Loucy (cell line): ENCODE data around the gene GIGYF1.

ENCODE experiments used
- H2AFZ ChIP-seq: fragments of 200-600 bp; sonication (generic); 2 replicates; pipeline ENCODE4 v1.6.0; 2016; ENCODE audit warnings: antibody characterized with exemption, mild to moderate bottlenecking, low read length, moderate library complexity
- H3F3A ChIP-seq: fragments of 200-600 bp; 2 replicates; pipeline ENCODE4 v1.6.0; 2016; ENCODE audit warnings: antibody characterized with exemption, low read depth, mild to moderate bottlenecking
- H3K27me3 ChIP-seq: fragments of 200-600 bp; sonication (generic); 2 replicates; pipeline ENCODE4 v1.6.1; 2014; ENCODE audit warnings: low read length, mild to moderate bottlenecking; ENCODE audit not compliant: insufficient read depth, poor library complexity, severe bottlenecking
- H3K36me3 ChIP-seq: fragments of 200-600 bp; sonication (generic); 2 replicates; pipeline ENCODE4 v1.6.1; 2016; ENCODE audit warnings: low read length; ENCODE audit not compliant: insufficient read depth
- H3K4me1 ChIP-seq: fragments of 200-600 bp; sonication (generic); 2 replicates; pipeline ENCODE4 v1.5.1; 2014; ENCODE audit warnings: low read length, mild to moderate bottlenecking; ENCODE audit not compliant: insufficient read depth, poor library complexity, severe bottlenecking
- H3K4me2 ChIP-seq: fragments of 200-600 bp; sonication (generic); 2 replicates; pipeline ENCODE4 v1.6.0; 2014; ENCODE audit warnings: antibody characterized with exemption, low read length, low read depth, mild to moderate bottlenecking; ENCODE audit not compliant: poor library complexity, severe bottlenecking
- H3K4me3 ChIP-seq: fragments of 200-600 bp; sonication (generic); 2 replicates; pipeline ENCODE4 v1.5.1; 2014; ENCODE audit warnings: low read length, mild to moderate bottlenecking, mixed read lengths; ENCODE audit not compliant: poor library complexity, severe bottlenecking
- H3K79me2 ChIP-seq: fragments of 200-600 bp; sonication (generic); 2 replicates; pipeline ENCODE4 v1.6.1; 2014; ENCODE audit warnings: low read length; ENCODE audit not compliant: insufficient read depth
- H3K9ac ChIP-seq: fragments of 200-600 bp; sonication (generic); 2 replicates; pipeline ENCODE4 v1.6.0; 2014; ENCODE audit warnings: mild to moderate bottlenecking, low read depth, low read length, moderate library complexity; ENCODE audit not compliant: poor library complexity, severe bottlenecking
- H3K9me2 ChIP-seq: fragments of 200-600 bp; sonication (generic); replicated peaks from 2 replicates; pipeline ENCODE4 v1.6.1; 2016; ENCODE audit warnings: low read depth, low read length, mixed read lengths
- H3K9me3 ChIP-seq: fragments of 200-600 bp; sonication (generic); 2 replicates; pipeline ENCODE4 v1.6.1; 2014; ENCODE audit warnings: mild to moderate bottlenecking, antibody characterized with exemption, low read length, low read depth; ENCODE audit not compliant: insufficient read depth
- H4K20me1 ChIP-seq: fragments of 200-600 bp; sonication (generic); 2 replicates; pipeline ENCODE4 v1.6.0; 2014; ENCODE audit warnings: antibody characterized with exemption, low read length, mild to moderate bottlenecking; ENCODE audit not compliant: insufficient read depth, poor library complexity, severe bottlenecking
- EZH2phosphoT487 ChIP-seq: fragments of 200-600 bp; IDR thresholded peaks from 2 replicates; pipeline ENCODE4 v1.6.1; 2018; ENCODE audit warnings: antibody characterized with exemption, mild to moderate bottlenecking, moderate library complexity, borderline replicate concordance
- TF ChIP-seq, protein P1 (sequence below): fragments of 200-600 bp; sonication (generic); conservative IDR thresholded peaks from 2 replicates; pipeline ENCODE4 v1.5.1; 2014; ENCODE audit warnings: mild to moderate bottlenecking, antibody characterized with exemption, low read length

The GIGYF1 gene

DNA sequence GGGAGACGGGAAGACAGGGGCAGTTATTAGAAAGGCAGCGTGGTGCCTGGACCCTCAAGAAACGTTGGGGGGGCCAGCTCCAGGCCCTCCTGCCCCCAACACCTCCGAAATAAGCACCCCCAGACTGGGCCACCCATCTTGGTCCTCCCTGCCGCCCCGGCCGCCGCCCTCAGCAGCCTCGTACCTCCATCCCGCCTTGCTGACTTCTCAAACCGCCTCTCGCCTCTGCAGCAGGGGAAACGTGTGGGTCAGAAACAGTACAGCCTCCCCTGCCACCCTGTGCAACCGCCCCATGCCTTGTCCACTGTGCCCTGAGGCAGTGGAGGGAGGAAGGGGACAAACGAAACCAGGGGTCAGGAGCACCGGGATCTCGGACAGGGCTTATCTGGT is 7.2 kb downstream of the GIGYF1 start:
- peaks cover 62% of the 10 kb centered on the region; the same call in 1 of the 2 replicates for H3K36me3 ChIP-seq
- H4K20me1 ChIP-seq = peaks cover 49% of the 10 kb centered on the region
- H3K4me2 ChIP-seq = no peak overlapping the region

DNA sequence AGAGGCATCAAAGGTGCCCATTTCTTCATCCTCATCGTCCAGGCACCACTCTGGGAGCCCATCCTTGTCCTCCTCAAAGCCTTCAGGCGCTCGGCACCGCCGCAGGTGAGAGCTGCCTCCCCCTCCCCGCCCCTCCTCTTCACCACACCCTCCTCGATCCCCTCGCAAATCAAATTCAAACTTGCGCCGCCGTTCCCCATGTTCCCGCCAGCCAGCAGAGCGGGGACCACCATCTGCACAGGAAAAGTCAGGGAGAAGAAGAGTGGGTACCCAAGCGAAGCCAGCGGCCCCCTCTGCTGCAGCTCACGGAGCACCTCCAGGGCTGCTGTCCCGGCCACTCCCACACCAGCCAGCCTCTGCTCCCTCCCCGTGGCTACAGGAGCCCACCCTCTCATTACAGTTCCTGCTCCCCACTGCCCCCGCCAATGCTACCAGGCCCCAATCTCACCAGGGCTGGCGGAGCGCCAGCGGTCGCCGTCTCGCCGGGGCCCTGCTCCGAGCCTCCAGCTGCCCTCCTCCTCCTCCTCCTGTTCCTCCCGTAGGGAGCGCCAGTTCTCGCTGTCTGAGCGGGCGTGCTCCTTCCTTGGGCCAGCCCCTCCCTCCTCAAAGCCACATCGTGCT is 7.7 kb downstream of the GIGYF1 start:
- Histone ChIP-seq H3K9me3 (no peaks in the 10 kb centered on the region), H3K9me2 (no peaks in the 10 kb centered on the region), H3K36me3 (peaks cover 67% of the 10 kb centered on the region; the same call in 1 of the 2 replicates), H4K20me1 (peaks cover 45% of the 10 kb centered on the region), H3F3A (no peaks in the 10 kb centered on the region), H3K4me1 (peaks cover 16% of the 10 kb centered on the region), H3K27me3 (no peaks in the 10 kb centered on the region), H3K9ac (no peak overlapping the region), H2AFZ (no peak overlapping the region), H3K79me2 (peaks cover 36% of the 10 kb centered on the region), H3K4me2 (no peak overlapping the region), H3K4me3 (no peak overlapping the region)
- TF ChIP-seq, protein P1, sequence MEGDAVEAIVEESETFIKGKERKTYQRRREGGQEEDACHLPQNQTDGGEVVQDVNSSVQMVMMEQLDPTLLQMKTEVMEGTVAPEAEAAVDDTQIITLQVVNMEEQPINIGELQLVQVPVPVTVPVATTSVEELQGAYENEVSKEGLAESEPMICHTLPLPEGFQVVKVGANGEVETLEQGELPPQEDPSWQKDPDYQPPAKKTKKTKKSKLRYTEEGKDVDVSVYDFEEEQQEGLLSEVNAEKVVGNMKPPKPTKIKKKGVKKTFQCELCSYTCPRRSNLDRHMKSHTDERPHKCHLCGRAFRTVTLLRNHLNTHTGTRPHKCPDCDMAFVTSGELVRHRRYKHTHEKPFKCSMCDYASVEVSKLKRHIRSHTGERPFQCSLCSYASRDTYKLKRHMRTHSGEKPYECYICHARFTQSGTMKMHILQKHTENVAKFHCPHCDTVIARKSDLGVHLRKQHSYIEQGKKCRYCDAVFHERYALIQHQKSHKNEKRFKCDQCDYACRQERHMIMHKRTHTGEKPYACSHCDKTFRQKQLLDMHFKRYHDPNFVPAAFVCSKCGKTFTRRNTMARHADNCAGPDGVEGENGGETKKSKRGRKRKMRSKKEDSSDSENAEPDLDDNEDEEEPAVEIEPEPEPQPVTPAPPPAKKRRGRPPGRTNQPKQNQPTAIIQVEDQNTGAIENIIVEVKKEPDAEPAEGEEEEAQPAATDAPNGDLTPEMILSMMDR = no peak
- no peak for TF ChIP-seq EZH2phosphoT487

More for the DNA sequence above, 7.2 kb downstream of the GIGYF1 start:
- TF ChIP-seq, protein P1 = no peak
- TF ChIP-seq EZH2phosphoT487 = no peak
- Histone ChIP-seq H3K4me3 (no peak overlapping the region), H3K9me3 (no peaks in the 10 kb centered on the region), H3K4me1 (peaks cover 19% of the 10 kb centered on the region), H3K27me3 (no peaks in the 10 kb centered on the region), H2AFZ (no peak overlapping the region), H3K79me2 (peaks cover 41% of the 10 kb centered on the region), H3K9ac (no peak overlapping the region), H3F3A (no peaks in the 10 kb centered on the region), H3K9me2 (no peaks in the 10 kb centered on the region)

DNA sequence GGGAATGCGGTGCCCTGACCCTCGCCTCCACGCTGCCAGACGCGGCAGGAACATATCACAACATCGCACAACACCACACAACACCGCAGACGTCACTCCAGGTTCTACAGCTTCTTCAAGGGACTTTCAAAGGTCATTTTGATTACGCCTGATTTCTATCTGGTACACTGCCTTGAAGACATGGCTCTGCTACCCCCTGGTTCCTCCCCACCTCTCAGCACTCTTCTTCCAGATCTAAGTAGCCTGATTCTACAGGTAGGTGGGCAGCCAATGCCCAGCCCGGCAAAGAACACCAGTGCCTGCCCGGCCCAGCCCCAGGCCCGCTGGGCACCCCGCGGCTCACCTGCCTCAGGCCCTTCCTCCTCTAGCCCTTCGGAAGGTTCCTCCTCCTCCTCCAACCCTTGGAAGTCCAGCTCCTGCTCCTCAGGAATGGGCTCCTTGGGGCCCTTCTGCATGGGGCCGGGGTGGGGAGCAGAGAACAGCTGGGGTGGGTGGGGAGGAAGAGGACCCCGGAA is 8.4 kb downstream of the GIGYF1 start:
- Histone ChIP-seq H3K79me2 (peaks cover 30% of the 10 kb centered on the region), H3K27me3 (no peaks in the 10 kb centered on the region), H3K36me3 (peaks cover 72% of the 10 kb centered on the region; the same call in 1 of the 2 replicates), H2AFZ (no peak overlapping the region), H3K9me3 (no peaks in the 10 kb centered on the region), H3F3A (no peaks in the 10 kb centered on the region), H3K4me2 (no peak overlapping the region), H3K9me2 (no peaks in the 10 kb centered on the region), H4K20me1 (peaks cover 39% of the 10 kb centered on the region), H3K4me3 (no peak overlapping the region), H3K9ac (no peak overlapping the region), H3K4me1 (peaks cover 10% of the 10 kb centered on the region)
- TF ChIP-seq, protein P1 = no peak
- TF ChIP-seq EZH2phosphoT487 = no peak
